GM18502 (cell line): Measurements from ENCODE around the gene CHEK1.
"Not testable (repeated sequence)": the region's sequence is repeated elsewhere in the genome, so short reads cannot be mapped to it uniquely, and the experiment has no call there.

ENCODE experiments used
- ATAC-seq: cut with Tn5 transposase; IDR thresholded peaks from one replicate; pipeline ENCODE4 v1.9.1; 2021; ENCODE audit warnings: mild to moderate bottlenecking; ENCODE audit not compliant: unreplicated experiment, poor library complexity

CHEK1 gene

GRCh38 chr11:125689274-125689859 lies 64.4 kb downstream of the CHEK1 start:
- ATAC-seq = no peak

DNA sequence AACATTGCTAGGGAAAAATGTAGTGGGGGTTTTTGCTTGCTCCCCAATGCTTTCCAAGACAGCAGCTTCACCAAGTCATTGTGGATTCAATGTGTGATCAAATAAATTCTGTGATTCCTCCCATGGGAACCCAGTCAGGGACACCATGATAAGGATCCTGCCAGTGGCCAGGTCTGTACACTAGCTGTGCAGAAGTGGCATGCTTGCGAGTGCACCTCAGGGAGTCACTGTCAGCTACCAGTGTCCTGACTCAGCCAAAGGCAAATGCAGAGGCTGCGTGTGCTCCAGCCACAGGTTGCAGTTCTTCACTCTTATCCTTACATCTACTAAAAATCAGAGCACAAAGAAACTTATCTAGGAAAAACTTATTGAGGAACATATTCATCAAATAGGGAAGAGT lies 65.0 kb downstream of the CHEK1 start:
- no peak for ATAC-seq

GRCh38 chr11:125692887-125693286 lies 67.9 kb downstream of the CHEK1 start:
- no peak for ATAC-seq

DNA sequence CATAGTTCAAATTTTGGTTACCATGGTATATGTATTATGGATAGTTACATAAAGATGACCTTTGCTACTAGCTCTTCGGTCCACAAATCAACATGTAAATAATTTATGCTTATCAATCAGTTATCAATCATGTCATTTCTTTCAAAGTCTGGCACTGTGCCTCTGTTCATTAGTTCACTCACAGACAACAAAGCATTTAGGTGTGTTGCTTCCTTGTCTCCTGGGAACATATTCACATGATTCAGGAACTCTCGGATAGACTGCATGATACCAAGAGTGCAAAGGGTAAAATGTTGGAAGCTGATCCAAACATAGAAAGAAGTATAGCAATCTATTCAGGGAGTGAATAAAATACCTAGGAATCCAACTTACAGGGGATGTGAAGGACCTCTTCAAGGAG lies 70.0 kb downstream of the CHEK1 start:
- no peak for ATAC-seq

DNA sequence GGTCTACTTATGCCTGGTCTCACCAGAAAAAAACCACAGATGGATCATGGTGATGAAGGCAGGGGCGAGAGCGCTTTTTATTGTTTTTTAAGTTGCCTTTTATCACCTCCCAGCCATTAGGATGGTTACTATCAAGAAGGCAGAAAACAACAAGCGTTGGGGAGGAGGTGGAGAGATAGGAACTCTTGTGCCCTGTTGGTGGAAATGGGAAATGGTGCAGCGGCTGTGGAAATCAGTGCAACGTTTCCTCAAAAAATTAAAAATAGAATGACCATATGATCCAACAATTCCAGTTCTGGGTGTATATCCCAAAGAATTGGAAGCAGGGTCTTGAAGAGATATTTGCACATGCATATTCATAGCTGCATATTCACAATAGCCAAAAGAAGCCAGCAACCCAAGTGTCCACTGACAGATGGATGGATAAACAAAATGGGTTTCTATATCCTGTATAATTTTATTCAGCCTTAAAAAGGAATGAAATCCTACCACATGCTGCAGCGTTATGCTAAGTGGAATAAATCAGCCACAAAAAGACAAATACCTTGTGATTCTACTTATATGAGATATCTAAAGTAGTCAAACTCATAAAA lies 76.2 kb downstream of the CHEK1 start:
- ATAC-seq = no peak

DNA sequence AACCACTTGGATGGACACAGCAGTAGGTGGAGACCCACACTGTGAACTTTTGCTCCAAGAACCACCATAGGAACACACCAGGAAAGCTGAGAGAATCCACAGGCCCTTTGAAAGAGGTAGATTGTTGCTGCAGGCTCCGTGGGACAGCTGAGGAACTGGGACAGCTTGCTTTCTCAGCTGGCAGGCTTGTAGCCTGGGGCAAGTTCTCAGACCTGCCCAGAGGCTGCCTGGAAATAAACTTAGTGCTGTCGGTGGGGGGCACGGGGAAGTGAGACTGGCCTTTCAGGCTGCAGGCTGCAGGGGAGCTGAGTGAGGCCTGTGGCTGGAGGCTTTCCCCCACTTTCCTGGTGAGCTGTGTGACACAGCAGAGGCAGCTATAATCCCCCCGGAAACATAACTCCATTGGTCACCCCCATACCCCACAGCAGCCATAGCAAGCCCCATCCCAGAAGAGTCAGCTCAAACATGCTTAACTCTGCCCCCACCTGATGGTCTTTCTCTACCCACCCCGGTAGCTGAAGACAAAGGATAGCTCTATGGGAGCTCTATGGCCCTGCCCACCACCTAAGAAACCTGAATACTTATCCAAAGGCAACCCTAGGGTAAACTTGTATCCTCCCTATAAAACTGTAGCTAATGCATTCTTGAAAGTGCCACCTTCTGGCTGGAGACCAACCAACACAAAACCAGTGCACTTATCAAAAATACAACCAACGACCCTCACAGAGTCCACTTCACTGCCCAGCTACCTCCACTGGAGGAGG lies 77.1 kb downstream of the CHEK1 start:
- no peak for ATAC-seq

DNA sequence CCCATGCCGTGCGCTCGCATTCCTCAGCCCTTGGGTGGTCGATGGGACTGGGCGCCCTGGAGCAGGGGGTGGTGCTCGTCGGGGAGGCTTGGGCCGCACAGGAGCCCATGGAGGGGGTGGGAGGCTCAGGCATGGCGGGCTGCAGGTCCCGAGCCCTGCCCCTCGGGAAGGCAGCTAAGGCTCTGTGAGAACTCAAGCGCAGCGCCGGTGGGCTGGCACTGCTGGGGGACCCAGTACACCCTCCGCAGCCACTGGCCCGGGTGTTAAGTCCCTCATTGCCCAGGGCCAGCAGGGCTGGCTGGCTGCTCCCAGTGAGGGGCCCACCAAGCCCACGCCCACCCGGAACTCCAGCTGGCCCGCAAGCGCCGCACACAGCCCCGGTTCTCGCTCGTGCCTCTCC lies 79.7 kb downstream of the CHEK1 start:
- not testable (repeated sequence) for ATAC-seq

DNA sequence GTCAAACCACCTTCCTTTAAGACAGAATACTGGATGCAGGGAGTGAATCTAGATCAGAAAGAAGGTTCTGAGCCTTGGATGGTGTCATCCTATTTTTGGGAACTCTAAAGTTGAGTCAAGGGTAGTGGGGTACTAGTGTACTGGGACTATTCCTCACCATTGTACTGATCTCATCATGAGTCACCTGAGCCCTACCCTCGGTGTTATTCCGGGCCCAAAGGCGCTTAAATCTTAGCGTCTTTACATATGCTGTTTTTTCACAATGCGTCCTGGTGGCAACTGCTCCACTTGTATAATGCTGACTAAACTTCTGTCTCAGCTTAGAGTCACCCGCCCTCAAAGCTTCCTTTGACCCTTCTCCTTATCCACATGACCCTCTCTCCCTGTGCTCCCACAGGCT lies 95.8 kb downstream of the CHEK1 start:
- no peak for ATAC-seq

DNA sequence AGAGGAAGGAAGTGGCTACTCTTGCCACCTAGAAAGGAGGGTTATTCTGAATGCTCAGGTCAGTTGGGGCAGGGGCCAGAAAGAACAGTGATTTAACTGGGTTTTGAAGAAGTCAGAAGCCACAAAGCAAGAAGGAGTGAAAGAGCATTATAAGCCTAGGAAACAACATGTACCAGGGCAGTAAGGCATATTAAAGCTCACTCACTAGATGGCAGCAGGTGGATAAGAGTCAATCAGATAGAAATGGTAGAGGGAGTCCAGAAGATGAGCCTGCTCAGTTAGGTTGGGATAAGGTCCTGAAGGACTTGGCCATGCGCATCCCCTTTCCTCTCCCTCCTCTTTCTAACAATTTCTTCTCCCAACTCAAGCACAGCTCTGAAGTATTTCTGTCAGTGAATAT lies 99.2 kb downstream of the CHEK1 start:
- no peak for ATAC-seq
